Measurements from ENCODE around the gene GAMT. TPM values are rescaled to one million over a fixed set of nuclear protein-coding genes. Genes with fewer than 3 reads are reported as not detected.

The GAMT gene
- total RNA-seq, 4 donors from 2014 or later = 43.8 to 120 (median 94.4) TPM

GRCh38 chr19:1384478-1385110 lies 16.7 kb downstream of the GAMT start:
- Histone ChIP-seq H3K27ac (peak overlapping the region; percentile 81 to 94 (median 90)), H3K4me1 (peaks cover 0 to 41% (median 17%) of the 10 kb centered on the region in 4 donors), H3K4me3 (peak overlapping the region; percentile 72 to 98 (median 92)), H3K9me3 (no peaks in the 10 kb centered on the region), H3K36me3 (peaks cover 2 to 32% (median 12%) of the 10 kb centered on the region in 3 donors), H3K27me3 (no peaks in the 10 kb centered on the region)
- TF ChIP-seq POLR2A (IDR thresholded peaks at IDR 0.05) = no peak
- TF ChIP-seq EP300 (IDR thresholded peaks at IDR 0.05) = no peak
- TF ChIP-seq, protein P1, sequence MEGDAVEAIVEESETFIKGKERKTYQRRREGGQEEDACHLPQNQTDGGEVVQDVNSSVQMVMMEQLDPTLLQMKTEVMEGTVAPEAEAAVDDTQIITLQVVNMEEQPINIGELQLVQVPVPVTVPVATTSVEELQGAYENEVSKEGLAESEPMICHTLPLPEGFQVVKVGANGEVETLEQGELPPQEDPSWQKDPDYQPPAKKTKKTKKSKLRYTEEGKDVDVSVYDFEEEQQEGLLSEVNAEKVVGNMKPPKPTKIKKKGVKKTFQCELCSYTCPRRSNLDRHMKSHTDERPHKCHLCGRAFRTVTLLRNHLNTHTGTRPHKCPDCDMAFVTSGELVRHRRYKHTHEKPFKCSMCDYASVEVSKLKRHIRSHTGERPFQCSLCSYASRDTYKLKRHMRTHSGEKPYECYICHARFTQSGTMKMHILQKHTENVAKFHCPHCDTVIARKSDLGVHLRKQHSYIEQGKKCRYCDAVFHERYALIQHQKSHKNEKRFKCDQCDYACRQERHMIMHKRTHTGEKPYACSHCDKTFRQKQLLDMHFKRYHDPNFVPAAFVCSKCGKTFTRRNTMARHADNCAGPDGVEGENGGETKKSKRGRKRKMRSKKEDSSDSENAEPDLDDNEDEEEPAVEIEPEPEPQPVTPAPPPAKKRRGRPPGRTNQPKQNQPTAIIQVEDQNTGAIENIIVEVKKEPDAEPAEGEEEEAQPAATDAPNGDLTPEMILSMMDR (IDR thresholded peaks at IDR 0.05) = no peak
- 37 to 38% methylated on average over 17 of the region's 17 CpGs for WGBS, 2 donors
- no peak for DNase-seq (ENCODE audit: low spot score in 2 of 2)

GRCh38 chr19:1384085-1384462 lies 17.3 kb downstream of the GAMT start:
- H3K27me3 ChIP-seq = no peaks in the 10 kb centered on the region
- TF ChIP-seq, protein P1 (IDR thresholded peaks at IDR 0.05) = no peak
- TF ChIP-seq EP300 (IDR thresholded peaks at IDR 0.05) (no peak), POLR2A (IDR thresholded peaks at IDR 0.05) (no peak)
- DNase-seq (ENCODE audit: low spot score in 2 of 2) = no peak
- peak overlapping the region; percentile 72 to 98 (median 92) for H3K4me3 ChIP-seq
- H3K36me3 ChIP-seq = peaks cover under 1 to 27% (median 7%) of the 10 kb centered on the region in 3 donors
- WGBS, 2 donors = 3 to 4% methylated on average over 3 to 5 of the region's 23 CpGs
- H3K9me3 ChIP-seq = no peaks in the 10 kb centered on the region
- H3K4me1 ChIP-seq = peaks cover 0 to 41% (median 17%) of the 10 kb centered on the region in 4 donors
- peak overlapping the region; percentile 81 to 94 (median 90) for H3K27ac ChIP-seq

GRCh38 chr19:1383312-1384084 lies 17.8 kb downstream of the GAMT start, which contains the start of gene NDUFS7:
Gene NDUFS7, plus strand, starts transcription at chr19:1383907. Its CDS starts 20 bp downstream, at chr19:1383927.
- Histone ChIP-seq H3K36me3 (peaks cover 0 to 26% (median 3%) of the 10 kb centered on the region in 3 donors), H3K9me3 (no peaks in the 10 kb centered on the region), H3K27me3 (no peaks in the 10 kb centered on the region), H3K4me1 (peaks cover 0 to 41% (median 17%) of the 10 kb centered on the region in 4 donors), H3K4me3 (peak within 1 kb of the TSS; percentile 72 to 98 (median 92)), H3K27ac (peak within 1 kb of the TSS; percentile 81 to 94 (median 90))
- 1% methylated on average over 41 to 77 of the region's 90 CpGs for WGBS, 2 donors
- TF ChIP-seq EP300 (IDR thresholded peaks at IDR 0.05) (peak; percentile 93 to 96), POLR2A (IDR thresholded peaks at IDR 0.05) (peak; percentile 39 to 43)
- TF ChIP-seq, protein P1 (IDR thresholded peaks at IDR 0.05) = peak in 2 of 5 experiments; percentile 80 to 83
- peak; percentile 82 to 93 for DNase-seq (ENCODE audit: low spot score in 2 of 2)

DNA sequence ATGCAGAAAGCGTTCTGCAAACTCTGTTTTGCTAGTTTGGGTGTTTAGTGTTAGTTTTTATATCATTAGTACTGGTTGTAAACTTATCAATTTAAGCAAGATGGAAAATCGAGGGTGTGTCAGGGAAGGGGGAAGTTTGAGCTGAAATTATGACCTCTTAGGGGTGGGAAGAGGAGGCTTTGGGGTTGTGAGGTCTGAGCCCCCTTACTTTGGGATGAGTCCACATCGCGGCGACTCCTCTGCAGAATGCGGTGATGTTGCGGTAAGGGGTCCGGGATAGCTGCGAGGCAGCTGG lies 18.4 kb downstream of the GAMT start:
- no peak for DNase-seq (ENCODE audit: low spot score in 2 of 2)
- H3K9me3 ChIP-seq = no peaks in the 10 kb centered on the region
- H3K36me3 ChIP-seq = peaks cover 0 to 26% (median 0%) of the 10 kb centered on the region in 3 donors
- peak overlapping the region in 1 of 4 donors; percentile 16 for H3K27ac ChIP-seq
- no peaks in the 10 kb centered on the region for H3K27me3 ChIP-seq
- TF ChIP-seq, protein P1 (IDR thresholded peaks at IDR 0.05) = no peak
- TF ChIP-seq EP300 (IDR thresholded peaks at IDR 0.05) = no peak
- no peak for TF ChIP-seq POLR2A (IDR thresholded peaks at IDR 0.05)
- H3K4me3 ChIP-seq = peak overlapping the region in 1 of 4 donors; percentile 98
- WGBS, 2 donors = 16 to 21% methylated on average over 9 of the region's 9 CpGs
- peaks cover 0 to 41% (median 17%) of the 10 kb centered on the region in 4 donors for H3K4me1 ChIP-seq

DNA sequence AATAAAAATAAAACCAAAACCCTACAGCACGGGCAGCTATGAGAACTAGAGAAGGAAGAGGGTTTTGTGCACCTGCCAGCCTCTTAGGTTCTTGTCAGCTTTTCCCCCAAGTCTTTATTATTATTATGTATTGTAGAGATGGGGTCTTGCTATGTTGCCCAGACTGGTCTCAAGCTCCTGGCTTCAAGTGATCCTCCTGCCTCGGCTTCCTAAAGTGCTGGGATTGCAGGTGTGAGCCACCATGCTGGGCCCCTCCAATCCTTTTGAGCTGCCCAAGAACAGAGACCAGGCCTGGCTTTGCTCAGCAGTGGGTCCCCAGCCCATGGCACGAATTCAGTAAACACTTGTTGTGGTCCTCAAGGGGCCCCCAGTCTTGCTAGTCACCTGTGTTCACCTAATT lies 19.1 kb downstream of the GAMT start:
- no peak for DNase-seq (ENCODE audit: low spot score in 2 of 2)
- Histone ChIP-seq H3K27me3 (no peaks in the 10 kb centered on the region), H3K9me3 (no peaks in the 10 kb centered on the region), H3K27ac (no peak overlapping the region), H3K36me3 (peaks cover 0 to 26% (median 0%) of the 10 kb centered on the region in 3 donors), H3K4me3 (no peak overlapping the region), H3K4me1 (peaks cover 0 to 37% (median 17%) of the 10 kb centered on the region in 4 donors)
- TF ChIP-seq EP300 (IDR thresholded peaks at IDR 0.05) = no peak
- TF ChIP-seq, protein P1 (IDR thresholded peaks at IDR 0.05) = no peak
- TF ChIP-seq POLR2A (IDR thresholded peaks at IDR 0.05) = no peak
- WGBS, 2 donors = 85 to 86% methylated on average over 3 of the region's 3 CpGs
